NT2/D1 (cell line): ENCODE data around the gene ARID5A.

Experiments used
- DNase-seq: peaks from one replicate; pipeline ENCODE4 v3.0.0-alpha.2; 2011; ENCODE audit warnings: low read depth, low spot score
- H3K27me3 ChIP-seq: 2 replicates; pipeline ENCODE4 v1.6.0; 2011; ENCODE audit warnings: mild to moderate bottlenecking; ENCODE audit not compliant: insufficient read length, insufficient read depth
- H3K36me3 ChIP-seq: 2 replicates; pipeline ENCODE4 v1.6.1; 2011; ENCODE audit warnings: mild to moderate bottlenecking, low read length, mixed read lengths; ENCODE audit not compliant: insufficient read depth, insufficient read length
- H3K4me1 ChIP-seq: 2 replicates; pipeline ENCODE4 v1.5.1; 2011; ENCODE audit not compliant: insufficient read depth, insufficient read length
- H3K4me3 ChIP-seq: 2 replicates; pipeline ENCODE4 v1.5.1; 2011; ENCODE audit warnings: low read depth; ENCODE audit not compliant: insufficient read length
- H3K9ac ChIP-seq: 2 replicates; pipeline ENCODE4 v1.6.0; 2011; ENCODE audit warnings: low read depth; ENCODE audit not compliant: insufficient read length
- H3K9me3 ChIP-seq: 2 replicates; pipeline ENCODE4 v1.5.1; 2011; ENCODE audit warnings: mild to moderate bottlenecking, low read length; ENCODE audit not compliant: insufficient read depth
- SUZ12 ChIP-seq: IDR thresholded peaks from 2 replicates; pipeline ENCODE4 v1.6.1; 2011; ENCODE audit not compliant: insufficient read length, insufficient read depth; ENCODE audit errors: extremely low read depth
- YY1 ChIP-seq: IDR thresholded peaks from 2 replicates; pipeline ENCODE4 v1.6.1; 2011; ENCODE audit not compliant: insufficient read length, insufficient read depth
- ZNF274 ChIP-seq: IDR thresholded peaks from 2 replicates; pipeline ENCODE4 v1.6.1; 2011; ENCODE audit warnings: mild to moderate bottlenecking, low read depth, low read length

The ARID5A gene

DNA sequence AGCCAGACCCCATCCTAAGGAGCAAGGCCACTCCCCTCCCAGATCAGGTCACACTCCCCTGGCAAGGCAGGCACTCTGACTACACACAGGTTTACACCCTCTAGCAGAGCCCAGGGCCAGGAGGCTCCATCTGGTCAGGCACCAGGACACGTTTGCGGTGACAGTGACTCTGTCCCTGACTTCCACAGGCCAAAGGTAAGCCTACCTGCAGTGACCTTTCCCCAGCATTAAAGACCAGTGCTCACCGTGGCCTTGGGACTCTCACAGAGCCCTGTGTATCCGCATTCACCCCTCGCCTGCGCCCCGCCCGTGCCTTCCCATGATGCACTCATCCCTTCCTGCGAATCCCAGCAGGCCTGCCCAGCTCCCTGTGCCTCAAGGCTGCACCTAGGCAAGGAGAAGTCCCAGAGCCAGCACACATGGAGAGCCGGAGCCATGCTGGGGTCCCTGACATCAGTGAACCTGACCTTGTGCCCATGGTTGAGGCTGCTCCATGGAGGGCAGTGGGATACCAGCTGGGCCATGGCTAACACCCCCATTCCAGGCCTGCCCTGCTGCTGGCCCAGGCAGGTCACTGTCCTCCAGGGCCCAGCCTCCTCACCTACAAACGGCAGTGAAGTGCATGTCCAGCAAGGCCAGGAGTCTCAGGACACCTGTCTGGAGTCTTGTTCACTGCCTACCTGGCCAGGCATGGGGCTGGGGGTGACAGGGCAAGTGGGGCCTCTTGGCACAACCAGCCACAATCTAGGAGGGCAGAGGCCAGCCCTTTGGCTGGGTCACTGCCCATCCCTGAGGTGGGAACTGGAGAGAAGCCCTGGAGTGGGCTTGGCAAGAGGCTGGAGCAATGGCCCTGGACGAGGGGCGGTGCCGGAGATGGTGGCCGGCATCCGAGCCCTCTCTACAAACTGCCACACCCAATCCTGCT, 34.4 kb upstream of the ARID5A start:
- Histone ChIP-seq H3K4me3 (no peak overlapping the region), H3K4me1 (peaks cover 28% of the 10 kb centered on the region), H3K36me3 (no peaks in the 10 kb centered on the region), H3K9ac (no peak overlapping the region), H3K27me3 (no peaks in the 10 kb centered on the region), H3K9me3 (no peaks in the 10 kb centered on the region)
- no peak for DNase-seq
- no peak for TF ChIP-seq YY1
- no peak for TF ChIP-seq SUZ12
- no peak for TF ChIP-seq ZNF274

- Histone ChIP-seq H3K4me1 (peaks cover 32% of the 10 kb centered on the region), H3K4me3 (no peak overlapping the region), H3K9ac (no peak overlapping the region), H3K36me3 (no peaks in the 10 kb centered on the region), H3K27me3 (no peaks in the 10 kb centered on the region), H3K9me3 (no peaks in the 10 kb centered on the region)
- no peak for DNase-seq
- TF ChIP-seq ZNF274: no peak
- no peak for TF ChIP-seq SUZ12
- TF ChIP-seq YY1: no peak
These were observed 33.5 kb upstream of the ARID5A start for GRCh38 chr2:96502891-96503636.

DNA sequence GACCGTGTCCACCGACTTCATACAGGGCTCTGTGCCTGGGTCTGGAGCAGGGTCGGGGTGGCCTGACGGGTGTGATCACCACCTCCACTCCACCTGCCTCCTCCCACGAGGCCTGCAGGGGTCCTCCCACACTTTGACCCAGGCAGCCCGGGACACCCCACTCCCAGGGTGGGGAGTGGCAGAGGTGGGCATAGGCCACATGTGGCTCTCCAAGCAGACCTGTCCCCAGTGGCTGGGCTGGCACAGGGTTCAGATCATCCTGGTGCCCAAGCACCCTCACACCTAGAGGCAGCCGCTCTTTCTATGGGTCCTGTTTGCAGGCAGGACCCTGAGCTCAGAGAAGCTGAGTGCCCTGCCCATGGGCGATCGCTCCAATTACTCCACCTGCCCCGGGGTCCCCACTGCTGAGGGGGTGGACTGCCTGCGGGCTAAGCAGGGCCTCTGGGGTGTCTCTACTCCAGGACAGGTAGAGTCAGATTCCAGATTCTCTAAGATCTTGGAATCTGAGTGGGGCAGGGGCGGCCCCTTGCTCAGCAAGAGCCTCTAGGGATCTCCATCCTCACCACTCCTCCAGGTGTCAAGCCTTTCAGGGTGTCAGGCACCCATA, 32.8 kb upstream of the ARID5A start:
- Histone ChIP-seq H3K4me1 (peaks cover 38% of the 10 kb centered on the region), H3K4me3 (no peak overlapping the region), H3K9ac (no peak overlapping the region), H3K36me3 (no peaks in the 10 kb centered on the region), H3K9me3 (no peaks in the 10 kb centered on the region), H3K27me3 (peaks cover 6% of the 10 kb centered on the region)
- DNase-seq: no peak
- TF ChIP-seq YY1 (no peak), ZNF274 (no peak), SUZ12 (no peak)

- no peaks in the 10 kb centered on the region for H3K36me3 ChIP-seq
- H3K4me1 ChIP-seq: peaks cover 43% of the 10 kb centered on the region
- no peaks in the 10 kb centered on the region for H3K9me3 ChIP-seq
- no peak for TF ChIP-seq ZNF274
- TF ChIP-seq YY1: no peak
- no peak for TF ChIP-seq SUZ12
- H3K4me3 ChIP-seq: no peak within 1 kb of the TSS
- no peak for DNase-seq
- H3K27me3 ChIP-seq: peaks cover 20% of the 10 kb centered on the region
- no peak within 1 kb of the TSS for H3K9ac ChIP-seq
These were observed 31.2 kb upstream of the ARID5A start, which contains the start of gene NEURL3 for GRCh38 chr2:96505231-96505889. TSS of gene NEURL3 (minus strand) at chr2:96505357. CDS start at chr2:96505286, 71 bp downstream.

DNA sequence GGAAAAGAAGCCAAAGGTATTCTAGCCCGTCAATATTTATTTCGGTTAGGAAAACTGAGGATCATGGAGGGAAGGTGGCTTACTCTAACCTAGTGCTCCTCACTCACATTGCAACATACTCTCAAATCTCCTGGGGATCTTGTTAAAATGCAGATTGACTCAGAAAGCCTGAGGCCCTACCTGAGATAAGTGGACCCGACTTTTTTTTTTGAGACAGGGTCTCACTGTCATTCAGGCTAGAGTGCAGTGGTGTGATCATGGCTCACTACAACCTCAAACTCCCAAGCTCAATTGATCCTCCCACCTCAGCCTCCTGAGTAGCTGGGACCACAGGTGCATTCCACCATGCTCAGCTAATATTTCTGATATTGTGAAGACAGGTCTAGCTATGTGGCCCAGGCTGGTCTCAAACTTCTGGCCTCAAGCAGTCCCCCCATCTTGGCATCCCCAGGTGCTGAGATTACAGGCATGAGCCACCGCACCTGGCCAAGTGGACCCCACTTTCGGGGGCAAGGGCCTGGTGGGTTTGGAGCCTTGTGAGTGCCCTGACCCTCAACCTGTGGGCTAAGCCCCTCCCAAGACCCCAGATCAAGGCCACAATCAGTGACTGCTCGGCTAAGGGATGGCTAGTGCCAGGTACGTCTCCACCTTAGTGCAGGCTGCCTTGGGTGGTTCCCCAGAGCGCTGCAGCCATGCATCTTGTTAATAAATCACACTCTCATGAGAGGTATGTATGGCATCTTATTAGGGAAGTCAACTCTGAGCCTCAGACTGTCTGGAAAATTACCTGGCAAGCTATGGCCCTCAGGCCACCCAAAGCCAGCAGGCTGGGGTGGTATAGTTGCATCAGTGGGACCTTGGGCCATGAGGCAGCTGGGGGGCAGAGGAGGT, 30.3 kb upstream of the ARID5A start:
- H3K9ac ChIP-seq: no peak overlapping the region
- H3K27me3 ChIP-seq: peaks cover 29% of the 10 kb centered on the region
- H3K36me3 ChIP-seq: no peaks in the 10 kb centered on the region
- peaks cover 43% of the 10 kb centered on the region for H3K4me1 ChIP-seq
- TF ChIP-seq SUZ12: no peak
- H3K4me3 ChIP-seq: no peak overlapping the region
- no peak for DNase-seq
- no peaks in the 10 kb centered on the region for H3K9me3 ChIP-seq

- Histone ChIP-seq H3K9me3 (no peaks in the 10 kb centered on the region), H3K36me3 (no peaks in the 10 kb centered on the region), H3K4me3 (no peak overlapping the region), H3K27me3 (peaks cover 35% of the 10 kb centered on the region), H3K4me1 (peaks cover 41% of the 10 kb centered on the region), H3K9ac (no peak overlapping the region)
- DNase-seq: no peak
- no peak for TF ChIP-seq ZNF274
- TF ChIP-seq SUZ12: no peak
- no peak for TF ChIP-seq YY1
These were observed 29.7 kb upstream of the ARID5A start for GRCh38 chr2:96506907-96507240.
